Activated CD8-positive, alpha-beta T cell treated with anti-CD3 and anti-CD28 coated beads, Interleukin-2, amount 10 ng/mL, durations not matched to agents 7 days and 5 days (primary cell): ENCODE results near the gene ENTPD6. TPM values are rescaled to one million over a fixed set of nuclear protein-coding genes. Genes with fewer than 3 reads are reported as not detected.

Experiments used
- ATAC-seq: fragments of 150-1000 bp; cut with Tn5 transposase; one replicate; pipeline ENCODE4 v1.10.0; 2021; ENCODE audit warnings: moderate library complexity
- CTCF ChIA-PET: fragments of 350-600 bp; sonication (Branson Sonifier 250); formaldehyde crosslinking; loops from one replicate; lab custom pipeline; 2021; ENCODE audit warnings: antibody characterized with exemption; lab: Charles Lee
- POLR2A ChIA-PET: fragments of 350-600 bp; sonication (Branson Sonifier 250); formaldehyde crosslinking; loops from one replicate; lab custom pipeline; 2021; ENCODE audit warnings: antibody characterized with exemption; lab: Charles Lee
- DNase-seq: peaks from one replicate; pipeline ENCODE4 v3.0.0-alpha.2; 2020
- H3K27ac Mint-ChIP-seq: one replicate; pipeline ENCODE4 v1.8.0; 2021; ENCODE audit warnings: mild to moderate bottlenecking, mixed read lengths
- H3K27me3 Mint-ChIP-seq: one replicate; pipeline ENCODE4 v1.8.0; 2021; ENCODE audit warnings: low read depth, mixed read lengths
- H3K36me3 Mint-ChIP-seq: one replicate; pipeline ENCODE4 v1.8.0; 2021; ENCODE audit warnings: low read depth, mixed read lengths
- H3K4me1 Mint-ChIP-seq: one replicate; pipeline ENCODE4 v1.8.0; 2021; ENCODE audit warnings: low read depth, mixed read lengths
- H3K4me3 Mint-ChIP-seq: one replicate; pipeline ENCODE4 v1.8.0; 2021; ENCODE audit warnings: mild to moderate bottlenecking, mixed read lengths
- H3K9me3 Mint-ChIP-seq: one replicate; pipeline ENCODE4 v1.8.0; 2022; ENCODE audit warnings: mixed read lengths; ENCODE audit not compliant: insufficient read depth
- total RNA-seq, 2 experiments: library from RNA; stranded (reverse); gene quantifications; one replicate each; pipeline ENCODE4 v1.2.3, GENCODE V29; 2021

ENTPD6 gene
- total RNA-seq, 2 experiments from 2014 or later: 31.9 TPM

GRCh38 chr20:25191051-25191450 lies 4.5 kb upstream of the ENTPD6 start:
- Mint-ChIP-seq H3K4me1 (peaks cover 3% of the 10 kb centered on the region), H3K27ac (no peak overlapping the region), H3K4me3 (no peak overlapping the region), H3K9me3 (no peaks in the 10 kb centered on the region), H3K36me3 (no peaks in the 10 kb centered on the region), H3K27me3 (peaks cover 4% of the 10 kb centered on the region)
- ATAC-seq (no peak), DNase-seq (no peak)
- CTCF ChIA-PET: no interaction called here
- POLR2A ChIA-PET: no interaction called here

GRCh38 chr20:25191689-25192088 lies 3.8 kb upstream of the ENTPD6 start:
- DNase-seq (no peak), ATAC-seq (no peak)
- Mint-ChIP-seq H3K4me1 (peaks cover 10% of the 10 kb centered on the region), H3K36me3 (no peaks in the 10 kb centered on the region), H3K9me3 (no peaks in the 10 kb centered on the region), H3K27me3 (peaks cover 4% of the 10 kb centered on the region), H3K27ac (no peak overlapping the region), H3K4me3 (no peak overlapping the region)
- ChIA-PET POLR2A (no interaction called here), CTCF (no interaction called here)

- ChIA-PET CTCF (interaction anchor here (1.6 kb wide), 1 partner anchor 15 kb away, joined by 5 read pairs; no protein-coding TSS in a partner anchor), POLR2A (no interaction called here)
Measured at GRCh38 chr20:25193843-25194242, 1.7 kb upstream of the ENTPD6 start.

GRCh38 chr20:25194333-25194972 lies 1.1 kb upstream of the ENTPD6 start:
- ChIA-PET POLR2A (interaction anchor here (2.0 kb wide), 1 partner anchor 54 kb away, joined by 11 read pairs; the partner anchor contains the start of gene PYGB), CTCF (interaction anchor here (0.6 to 1.6 kb wide), 2 partner anchors 16 to 56 kb away, joined by 3 to 5 read pairs; no protein-coding TSS in a partner anchor)
- Mint-ChIP-seq H3K27ac (no peak overlapping the region), H3K9me3 (no peaks in the 10 kb centered on the region), H3K4me1 (peaks cover 22% of the 10 kb centered on the region), H3K27me3 (peaks cover 4% of the 10 kb centered on the region), H3K4me3 (peak overlapping the region; percentile 86), H3K36me3 (no peaks in the 10 kb centered on the region)
- no peak for DNase-seq
- ATAC-seq: no peak

More at GRCh38 chr20:25193843-25194242, 1.7 kb upstream of the ENTPD6 start:
- Mint-ChIP-seq H3K36me3 (no peaks in the 10 kb centered on the region), H3K27ac (no peak overlapping the region), H3K4me3 (peak overlapping the region; percentile 86), H3K9me3 (no peaks in the 10 kb centered on the region), H3K4me1 (peaks cover 22% of the 10 kb centered on the region), H3K27me3 (peaks cover 4% of the 10 kb centered on the region)
- ATAC-seq (no peak), DNase-seq (no peak)

- ATAC-seq (peak; percentile 2), DNase-seq (peak; percentile 32)
- H3K4me1 Mint-ChIP-seq: peaks cover 22% of the 10 kb centered on the region
- H3K36me3 Mint-ChIP-seq: no peaks in the 10 kb centered on the region
- H3K4me3 Mint-ChIP-seq: peak overlapping the region; percentile 86
- peak overlapping the region; percentile 60 for H3K27ac Mint-ChIP-seq
- ChIA-PET POLR2A (interaction anchor here (0.7 to 2.0 kb wide), 3 partner anchors 47 to 211 kb away, joined by 3 to 11 read pairs (median 3); partner anchors contain the start of genes GINS1 and PYGB), CTCF (interaction anchor here (0.8 to 1.2 kb wide), 2 partner anchors 137 to 202 kb away, joined by 3 read pairs; no protein-coding TSS in a partner anchor)
- no peaks in the 10 kb centered on the region for H3K9me3 Mint-ChIP-seq
- no peaks in the 10 kb centered on the region for H3K27me3 Mint-ChIP-seq
Measured at GRCh38 chr20:25195962-25196785, 662 bp downstream of the ENTPD6 start.

GRCh38 chr20:25196786-25197120 lies 1.2 kb downstream of the ENTPD6 start:
- no peak for ATAC-seq
- peak overlapping the region; percentile 48 for H3K27ac Mint-ChIP-seq
- H3K9me3 Mint-ChIP-seq: no peaks in the 10 kb centered on the region
- peaks cover 22% of the 10 kb centered on the region for H3K4me1 Mint-ChIP-seq
- H3K36me3 Mint-ChIP-seq: no peaks in the 10 kb centered on the region
- H3K27me3 Mint-ChIP-seq: no peaks in the 10 kb centered on the region
- DNase-seq: no peak
- POLR2A ChIA-PET: interaction anchor here (0.7 to 2.0 kb wide), 2 partner anchors 47 to 51 kb away, joined by 3 to 11 read pairs; partner anchors contain the start of gene PYGB
- CTCF ChIA-PET: interaction anchor here (0.8 to 1.2 kb wide), 2 partner anchors 137 to 203 kb away, joined by 3 read pairs; no protein-coding TSS in a partner anchor
- peak overlapping the region; percentile 86 for H3K4me3 Mint-ChIP-seq

GRCh38 chr20:25197183-25197869 lies 1.8 kb downstream of the ENTPD6 start:
- H3K4me3 Mint-ChIP-seq: peak overlapping the region; percentile 86
- peak overlapping the region; percentile 48 for H3K27ac Mint-ChIP-seq
- ChIA-PET POLR2A (no interaction called here), CTCF (interaction anchor here (0.8 to 1.2 kb wide), 2 partner anchors 138 to 204 kb away, joined by 3 read pairs; no protein-coding TSS in a partner anchor)
- no peaks in the 10 kb centered on the region for H3K27me3 Mint-ChIP-seq
- H3K4me1 Mint-ChIP-seq: peaks cover 22% of the 10 kb centered on the region
- no peaks in the 10 kb centered on the region for H3K36me3 Mint-ChIP-seq
- DNase-seq: peak; percentile 37
- peak; percentile 30 for ATAC-seq
- H3K9me3 Mint-ChIP-seq: no peaks in the 10 kb centered on the region

- DNase-seq (no peak), ATAC-seq (no peak)
- Mint-ChIP-seq H3K27me3 (no peaks in the 10 kb centered on the region), H3K9me3 (no peaks in the 10 kb centered on the region), H3K4me3 (no peak overlapping the region), H3K36me3 (no peaks in the 10 kb centered on the region), H3K4me1 (peaks cover 22% of the 10 kb centered on the region), H3K27ac (peak overlapping the region; percentile 22)
- ChIA-PET CTCF (no interaction called here), POLR2A (interaction anchor here (1.3 kb wide), 1 partner anchor 107 kb away, joined by 3 read pairs; no protein-coding TSS in a partner anchor)
Measured at GRCh38 chr20:25197870-25198190, 2.3 kb downstream of the ENTPD6 start.

GRCh38 chr20:25198663-25199383 lies 3.3 kb downstream of the ENTPD6 start:
- H3K27ac Mint-ChIP-seq: no peak overlapping the region
- ChIA-PET POLR2A (interaction anchor here (1.0 to 1.3 kb wide), 2 partner anchors 62 to 108 kb away, joined by 3 read pairs; no protein-coding TSS in a partner anchor), CTCF (no interaction called here)
- no peaks in the 10 kb centered on the region for H3K27me3 Mint-ChIP-seq
- no peak overlapping the region for H3K4me3 Mint-ChIP-seq
- DNase-seq: no peak
- peaks cover 2% of the 10 kb centered on the region for H3K36me3 Mint-ChIP-seq
- H3K9me3 Mint-ChIP-seq: no peaks in the 10 kb centered on the region
- no peak for ATAC-seq
- peaks cover 23% of the 10 kb centered on the region for H3K4me1 Mint-ChIP-seq

GRCh38 chr20:25199473-25200260 lies 4.2 kb downstream of the ENTPD6 start:
- no peak for DNase-seq
- POLR2A ChIA-PET: interaction anchor here (0.6 to 1.0 kb wide), 2 partner anchors 61 to 1809 kb away, joined by 3 read pairs; no protein-coding TSS in a partner anchor
- Mint-ChIP-seq H3K27me3 (no peaks in the 10 kb centered on the region), H3K4me1 (peaks cover 25% of the 10 kb centered on the region), H3K9me3 (no peaks in the 10 kb centered on the region), H3K4me3 (no peak overlapping the region), H3K27ac (no peak overlapping the region), H3K36me3 (peaks cover 2% of the 10 kb centered on the region)
- CTCF ChIA-PET: interaction anchor here (0.7 kb wide), 1 partner anchor 226 kb away, joined by 3 read pairs; no protein-coding TSS in a partner anchor
- no peak for ATAC-seq
